SK-N-SH (cell line): ENCODE results near the gene ZMIZ1. TPM values are rescaled to one million over a fixed set of nuclear protein-coding genes. Genes with fewer than 3 reads are reported as not detected.

Experiments
- CTCF ChIA-PET: fragments of 300-600, 350-600 bp; formaldehyde crosslinking; extraction: SDS; loops from one replicate; lab custom pipeline; 2021; lab: Yijun Ruan, JAX
- POLR2A ChIA-PET: fragments of 350-600 bp; sonication (Branson Sonifier 250); formaldehyde crosslinking; extraction: SDS; loops from one replicate; lab custom pipeline; 2020; ENCODE audit warnings: antibody characterized with exemption, inconsistent platforms; lab: Yijun Ruan, JAX
- DNase-seq: peaks from one replicate; pipeline ENCODE4 v3.0.0; 2012
- H2AFZ ChIP-seq: fragments of 200-600 bp; sonication (generic); 2 replicates; pipeline ENCODE4 v1.8.1; 2016; ENCODE audit warnings: antibody characterized with exemption, mild to moderate bottlenecking, low read depth
- H3F3A ChIP-seq: fragments of 200-600 bp; sonication (generic); replicated peaks from 2 replicates; pipeline ENCODE3; 2016; ENCODE audit warnings: antibody characterized with exemption, mild to moderate bottlenecking; ENCODE audit not compliant: insufficient read depth
- H3K27ac ChIP-seq, 2 experiments: fragments of 200-500 bp in 1 of 2; fragments of 200-600 bp in 1 of 2; sonication (Bioruptor generic) in 1 of 2; sonication (generic), shearing (Covaris generic) in 1 of 2; 2 replicates each; pipeline versions ENCODE4 v1.5.1 to v1.6.1; 2014 to 2016; ENCODE audit warnings: low read depth in 2 of 2, inconsistent platforms in 1 of 2, low read length in 1 of 2, mild to moderate bottlenecking in 1 of 2, mixed read lengths in 1 of 2
- H3K27me3 ChIP-seq: fragments of 200-600 bp; sonication (generic), shearing (Covaris generic); 2 replicates; pipeline ENCODE4 v1.6.1; 2016; ENCODE audit warnings: mixed run types; ENCODE audit not compliant: insufficient read depth
- H3K36me3 ChIP-seq, 2 experiments: fragments of 200-500 bp in 1 of 2; fragments of 200-600 bp in 1 of 2; sonication (Bioruptor generic) in 1 of 2; sonication (generic) in 1 of 2; replicated peaks in 1 of 2; 2 replicates each; pipeline versions ENCODE3 to v1.5.1; 2014 to 2016; ENCODE audit warnings: low read length in 1 of 2, mild to moderate bottlenecking in 1 of 2; ENCODE audit not compliant: insufficient read depth in 2 of 2, control insufficient read depth in 1 of 2
- H3K4me1 ChIP-seq, 2 experiments: fragments of 200-500 bp in 1 of 2; fragments of 200-600 bp in 1 of 2; sonication (Bioruptor generic) in 1 of 2; sonication (generic), shearing (Covaris generic) in 1 of 2; 2 replicates each; pipeline versions ENCODE4 v1.5.1 to v1.6.1; 2014 to 2016; ENCODE audit warnings: low read depth in 1 of 2, low read length in 1 of 2, mixed run types in 1 of 2; ENCODE audit not compliant: insufficient read depth in 2 of 2, control insufficient read depth in 1 of 2
- H3K4me2 ChIP-seq: fragments of 200-600 bp; sonication (generic), shearing (Covaris generic); 2 replicates; pipeline ENCODE4 v1.6.1; 2017; ENCODE audit warnings: mixed run types
- H3K4me3 ChIP-seq, 2 experiments: fragments of 200-500 bp in 1 of 2; fragments of 200-600 bp in 1 of 2; sonication (Bioruptor generic) in 1 of 2; sonication (generic), shearing (Covaris generic) in 1 of 2; 2 replicates each; pipeline versions ENCODE4 v1.5.1 to v1.8.1; 2014 to 2016; ENCODE audit warnings: low read depth in 2 of 2, inconsistent platforms in 1 of 2, low read length in 1 of 2, mild to moderate bottlenecking in 1 of 2, mixed read lengths in 1 of 2, moderate library complexity in 1 of 2
- H3K79me2 ChIP-seq: fragments of 200-600 bp; sonication (generic); 2 replicates; pipeline ENCODE4 v1.8.1; 2017; ENCODE audit warnings: mild to moderate bottlenecking; ENCODE audit not compliant: insufficient read depth
- H3K9ac ChIP-seq: fragments of 200-600 bp; sonication (generic); 2 replicates; pipeline ENCODE4 v1.6.1; 2017; ENCODE audit warnings: mixed run types
- H3K9me2 ChIP-seq: fragments of 200-600 bp; sonication (generic); 2 replicates; pipeline ENCODE4 v1.6.1; 2017; ENCODE audit warnings: mixed run types
- H3K9me3 ChIP-seq: fragments of 200-600 bp; sonication (generic); 2 replicates; pipeline ENCODE4 v1.6.1; 2017; ENCODE audit warnings: mixed run types, mild to moderate bottlenecking, moderate library complexity
- H4K20me1 ChIP-seq: fragments of 200-600 bp; sonication (generic); 2 replicates; pipeline ENCODE4 v1.6.1; 2017; ENCODE audit warnings: mild to moderate bottlenecking, mixed run types; ENCODE audit not compliant: insufficient read depth
- CHD2 ChIP-seq: fragments of 150-350 bp; IDR thresholded peaks from 2 replicates; pipeline ENCODE4 v1.6.1; 2018; ENCODE audit warnings: low read length; ENCODE audit not compliant: partially characterized antibody
- ELF1 ChIP-seq: IDR thresholded peaks from 2 replicates; pipeline ENCODE4 v1.4.0; 2012
- EP300 ChIP-seq, 2 experiments: IDR thresholded peaks; 2 replicates each; pipeline versions ENCODE4 v1.4.0 to v1.6.1; 2012; ENCODE audit warnings: borderline replicate concordance in 1 of 2, low read depth in 1 of 2, low read length in 1 of 2
- EZH2phosphoT487 ChIP-seq: fragments of 200-600 bp; sonication (generic); IDR thresholded peaks from 2 replicates; pipeline ENCODE4 v1.6.1; 2017; ENCODE audit warnings: low read depth, mixed run types, mild to moderate bottlenecking, antibody characterized with exemption, moderate library complexity, borderline replicate concordance
- FOSL2 ChIP-seq: IDR thresholded peaks from 2 replicates; pipeline ENCODE4 v1.4.0; 2012; ENCODE audit warnings: low read depth, mild to moderate bottlenecking, moderate library complexity, borderline replicate concordance
- FOXJ3 ChIP-seq: sonication (generic); formaldehyde crosslinking; IDR thresholded peaks from 2 replicates; pipeline ENCODE4 v1.5.1; 2020; ENCODE audit warnings: mild to moderate bottlenecking, missing genetic modification reagents
- FOXM1 ChIP-seq: IDR thresholded peaks from 2 replicates; pipeline ENCODE4 v1.4.0; 2012; ENCODE audit warnings: low read depth, mild to moderate bottlenecking
- GABPA ChIP-seq: IDR thresholded peaks from 2 replicates; pipeline ENCODE4 v1.4.0; 2012; ENCODE audit warnings: low read depth, mild to moderate bottlenecking
- GATA2 ChIP-seq: sonication (generic); formaldehyde crosslinking; IDR thresholded peaks from 2 replicates; pipeline ENCODE4 v1.5.0; 2020; ENCODE audit warnings: mild to moderate bottlenecking, missing genetic modification reagents
- MEF2A ChIP-seq: IDR thresholded peaks from 2 replicates; pipeline ENCODE4 v1.4.0; 2012; ENCODE audit warnings: low read depth, borderline replicate concordance
- MXI1 ChIP-seq: IDR thresholded peaks from 2 replicates; pipeline ENCODE4 v1.6.1; 2012; ENCODE audit warnings: mild to moderate bottlenecking, low read depth, low read length, improper control_type of control experiment
- NFIC ChIP-seq: IDR thresholded peaks from 2 replicates; pipeline ENCODE4 v1.4.0; 2012; ENCODE audit warnings: borderline replicate concordance
- NRF1 ChIP-seq: IDR thresholded peaks from 2 replicates; pipeline ENCODE4 v1.6.1; 2012; ENCODE audit warnings: low read depth, mild to moderate bottlenecking, low read length
- RAD21 ChIP-seq: IDR thresholded peaks from 2 replicates; pipeline ENCODE4 v1.6.1; 2012; ENCODE audit warnings: mild to moderate bottlenecking, low read length
- RXRA ChIP-seq: IDR thresholded peaks from 2 replicates; pipeline ENCODE4 v1.4.0; 2012; ENCODE audit warnings: low read depth, mild to moderate bottlenecking, borderline replicate concordance
- SIN3A ChIP-seq: IDR thresholded peaks from 2 replicates; pipeline ENCODE4 v1.6.1; 2012; ENCODE audit warnings: low read depth, mild to moderate bottlenecking, low read length, moderate library complexity, borderline replicate concordance
- TAF1 ChIP-seq: IDR thresholded peaks from 2 replicates; pipeline ENCODE4 v1.6.1; 2012; ENCODE audit warnings: low read depth, mild to moderate bottlenecking, low read length, moderate library complexity, borderline replicate concordance
- TCF12 ChIP-seq: IDR thresholded peaks from 2 replicates; pipeline ENCODE4 v1.4.0; 2012
- TEAD4 ChIP-seq: IDR thresholded peaks from 2 replicates; pipeline ENCODE4 v1.4.0; 2012; ENCODE audit warnings: mild to moderate bottlenecking, borderline replicate concordance; ENCODE audit not compliant: insufficient read depth
- USF1 ChIP-seq: IDR thresholded peaks from 2 replicates; pipeline ENCODE4 v1.4.0; 2012; ENCODE audit warnings: low read depth, borderline replicate concordance
- YY1 ChIP-seq: IDR thresholded peaks from 2 replicates; pipeline ENCODE4 v1.4.0; 2012; ENCODE audit warnings: low read depth, mild to moderate bottlenecking
- WGBS: methylation state at CpG from one replicate; pipeline ENCODE4 v1.1.6; 2017; ENCODE audit warnings: low lambda C conversion rate; 5-methylcytosine and 5-hydroxymethylcytosine counted together
- polyA plus RNA-seq, 3 experiments: library from polyadenylated mRNA; depleted of rRNA; stranded (reverse); fragments of >200 nt; gene quantifications; 2 replicates each; pipeline ENCODE4 v1.2.3, GENCODE V29; 2012
- TF ChIP-seq, protein P1 (sequence below): IDR thresholded peaks from 2 replicates; pipeline ENCODE4 v1.6.1; 2012; ENCODE audit warnings: mild to moderate bottlenecking, low read depth, low read length, moderate library complexity
- TF ChIP-seq, protein P2 (sequence below): fragments of 200-600 bp; sonication (generic); IDR thresholded peaks from 2 replicates; pipeline ENCODE4 v1.6.1; 2017; ENCODE audit warnings: antibody characterized with exemption, mild to moderate bottlenecking, moderate library complexity
- TF ChIP-seq, protein P3 (sequence below): IDR thresholded peaks from 2 replicates; pipeline ENCODE4; 2012
- TF ChIP-seq, protein P4 (sequence below): IDR thresholded peaks from 2 replicates; pipeline ENCODE4 v1.4.0; 2012; ENCODE audit warnings: low read depth
- TF ChIP-seq, protein P5 (sequence below): fragments of 150-350 bp; IDR thresholded peaks from 2 replicates; pipeline ENCODE4 v1.6.1; 2016; ENCODE audit warnings: mild to moderate bottlenecking, low read depth, low read length

ZMIZ1 gene
- polyA plus RNA-seq, 1 of the 3 experiments (the other 2 are of a cell fraction), result 23.5 TPM

DNA sequence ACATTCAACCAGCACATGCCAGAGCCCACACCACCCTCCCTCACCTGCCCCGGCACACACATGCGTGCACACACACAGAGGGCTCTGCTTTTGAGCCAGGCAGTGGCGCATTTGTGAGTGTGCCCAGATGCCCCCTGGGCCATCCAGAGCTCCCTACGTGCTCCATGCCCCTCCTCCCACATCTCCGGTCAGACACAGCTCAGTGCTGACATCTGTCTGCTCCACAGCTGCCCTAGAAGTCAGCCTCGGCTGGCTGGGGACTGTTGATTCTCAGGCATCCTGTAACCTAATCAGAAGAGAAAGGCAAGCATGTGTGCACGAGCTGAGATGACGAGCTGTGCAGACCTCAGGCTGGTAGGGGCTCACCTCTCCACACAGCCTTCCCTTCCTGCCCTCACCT lies 135.1 kb downstream of the ZMIZ1 start:
- Histone ChIP-seq H3K27me3 (no peaks in the 10 kb centered on the region), H3K9me3 (no peaks in the 10 kb centered on the region), H3F3A (peaks cover 10% of the 10 kb centered on the region), H3K79me2 (peaks cover 49% of the 10 kb centered on the region; the same call in 1 of the 2 replicates), H3K4me1 (peaks cover 7 to 70% of the 10 kb centered on the region in 2 experiments), H3K4me3 (no peak overlapping the region), H3K9ac (no peak overlapping the region), H3K27ac (peak overlapping the region; percentile 29 to 93; a peak in 3 of 4 replicates), H3K9me2 (no peaks in the 10 kb centered on the region), H3K4me2 (no peak overlapping the region), H3K36me3 (peaks cover 24 to 37% of the 10 kb centered on the region in 2 experiments), H2AFZ (no peak overlapping the region), H4K20me1 (peaks cover 12% of the 10 kb centered on the region)
- POLR2A ChIA-PET, result interaction anchor here (0.5 to 3.2 kb wide), 21 partner anchors 9 to 987 kb away, joined by 3 to 69 read pairs (median 4); partner anchors contain the start of gene ZCCHC24
- CTCF ChIA-PET, result interaction anchor here (0.7 to 2.9 kb wide), 22 partner anchors 9 to 1157 kb away, joined by 3 to 18 read pairs (median 4); no protein-coding TSS in a partner anchor
- WGBS, result 57% methylated on average over 7 of the region's 8 CpGs
- peak; percentile 92 for DNase-seq
- TF ChIP-seq USF1, result no peak
- TF ChIP-seq RXRA, result no peak
- peak; percentile 57; the same call in 1 of the 2 replicates for TF ChIP-seq SIN3A
- TF ChIP-seq FOXM1, result no peak
- peak; percentile 52 for TF ChIP-seq RAD21
- TF ChIP-seq MXI1, result peak; percentile 89
- peak in 1 of 2 experiments; percentile 98; a peak in 2 of 4 replicates for TF ChIP-seq EP300 (IDR thresholded peaks at IDR 0.05; ENCODE audit: borderline replicate concordance in 1 of 2, low read depth in 1 of 2, low read length in 1 of 2)
- TF ChIP-seq, protein P1, sequence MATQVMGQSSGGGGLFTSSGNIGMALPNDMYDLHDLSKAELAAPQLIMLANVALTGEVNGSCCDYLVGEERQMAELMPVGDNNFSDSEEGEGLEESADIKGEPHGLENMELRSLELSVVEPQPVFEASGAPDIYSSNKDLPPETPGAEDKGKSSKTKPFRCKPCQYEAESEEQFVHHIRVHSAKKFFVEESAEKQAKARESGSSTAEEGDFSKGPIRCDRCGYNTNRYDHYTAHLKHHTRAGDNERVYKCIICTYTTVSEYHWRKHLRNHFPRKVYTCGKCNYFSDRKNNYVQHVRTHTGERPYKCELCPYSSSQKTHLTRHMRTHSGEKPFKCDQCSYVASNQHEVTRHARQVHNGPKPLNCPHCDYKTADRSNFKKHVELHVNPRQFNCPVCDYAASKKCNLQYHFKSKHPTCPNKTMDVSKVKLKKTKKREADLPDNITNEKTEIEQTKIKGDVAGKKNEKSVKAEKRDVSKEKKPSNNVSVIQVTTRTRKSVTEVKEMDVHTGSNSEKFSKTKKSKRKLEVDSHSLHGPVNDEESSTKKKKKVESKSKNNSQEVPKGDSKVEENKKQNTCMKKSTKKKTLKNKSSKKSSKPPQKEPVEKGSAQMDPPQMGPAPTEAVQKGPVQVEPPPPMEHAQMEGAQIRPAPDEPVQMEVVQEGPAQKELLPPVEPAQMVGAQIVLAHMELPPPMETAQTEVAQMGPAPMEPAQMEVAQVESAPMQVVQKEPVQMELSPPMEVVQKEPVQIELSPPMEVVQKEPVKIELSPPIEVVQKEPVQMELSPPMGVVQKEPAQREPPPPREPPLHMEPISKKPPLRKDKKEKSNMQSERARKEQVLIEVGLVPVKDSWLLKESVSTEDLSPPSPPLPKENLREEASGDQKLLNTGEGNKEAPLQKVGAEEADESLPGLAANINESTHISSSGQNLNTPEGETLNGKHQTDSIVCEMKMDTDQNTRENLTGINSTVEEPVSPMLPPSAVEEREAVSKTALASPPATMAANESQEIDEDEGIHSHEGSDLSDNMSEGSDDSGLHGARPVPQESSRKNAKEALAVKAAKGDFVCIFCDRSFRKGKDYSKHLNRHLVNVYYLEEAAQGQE, result no peak
- no peak for TF ChIP-seq NFIC
- peak; percentile 75 for TF ChIP-seq GATA2 (CRISPR knock-in tag)
- no peak for TF ChIP-seq FOSL2
- no peak for TF ChIP-seq YY1
- TF ChIP-seq, protein P2, sequence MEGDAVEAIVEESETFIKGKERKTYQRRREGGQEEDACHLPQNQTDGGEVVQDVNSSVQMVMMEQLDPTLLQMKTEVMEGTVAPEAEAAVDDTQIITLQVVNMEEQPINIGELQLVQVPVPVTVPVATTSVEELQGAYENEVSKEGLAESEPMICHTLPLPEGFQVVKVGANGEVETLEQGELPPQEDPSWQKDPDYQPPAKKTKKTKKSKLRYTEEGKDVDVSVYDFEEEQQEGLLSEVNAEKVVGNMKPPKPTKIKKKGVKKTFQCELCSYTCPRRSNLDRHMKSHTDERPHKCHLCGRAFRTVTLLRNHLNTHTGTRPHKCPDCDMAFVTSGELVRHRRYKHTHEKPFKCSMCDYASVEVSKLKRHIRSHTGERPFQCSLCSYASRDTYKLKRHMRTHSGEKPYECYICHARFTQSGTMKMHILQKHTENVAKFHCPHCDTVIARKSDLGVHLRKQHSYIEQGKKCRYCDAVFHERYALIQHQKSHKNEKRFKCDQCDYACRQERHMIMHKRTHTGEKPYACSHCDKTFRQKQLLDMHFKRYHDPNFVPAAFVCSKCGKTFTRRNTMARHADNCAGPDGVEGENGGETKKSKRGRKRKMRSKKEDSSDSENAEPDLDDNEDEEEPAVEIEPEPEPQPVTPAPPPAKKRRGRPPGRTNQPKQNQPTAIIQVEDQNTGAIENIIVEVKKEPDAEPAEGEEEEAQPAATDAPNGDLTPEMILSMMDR, result no peak
- TF ChIP-seq FOXJ3 (CRISPR knock-in tag), result peak; percentile 98
- no peak for TF ChIP-seq TAF1
- TF ChIP-seq TCF12, result peak; percentile 94
- TF ChIP-seq, protein P3, sequence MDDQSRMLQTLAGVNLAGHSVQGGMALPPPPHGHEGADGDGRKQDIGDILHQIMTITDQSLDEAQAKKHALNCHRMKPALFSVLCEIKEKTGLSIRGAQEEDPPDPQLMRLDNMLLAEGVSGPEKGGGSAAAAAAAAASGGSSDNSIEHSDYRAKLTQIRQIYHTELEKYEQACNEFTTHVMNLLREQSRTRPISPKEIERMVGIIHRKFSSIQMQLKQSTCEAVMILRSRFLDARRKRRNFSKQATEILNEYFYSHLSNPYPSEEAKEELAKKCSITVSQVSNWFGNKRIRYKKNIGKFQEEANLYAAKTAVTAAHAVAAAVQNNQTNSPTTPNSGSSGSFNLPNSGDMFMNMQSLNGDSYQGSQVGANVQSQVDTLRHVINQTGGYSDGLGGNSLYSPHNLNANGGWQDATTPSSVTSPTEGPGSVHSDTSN, result peak; percentile 73
- TF ChIP-seq NRF1, result no peak
- no peak for TF ChIP-seq MEF2A
- TF ChIP-seq, protein P4, sequence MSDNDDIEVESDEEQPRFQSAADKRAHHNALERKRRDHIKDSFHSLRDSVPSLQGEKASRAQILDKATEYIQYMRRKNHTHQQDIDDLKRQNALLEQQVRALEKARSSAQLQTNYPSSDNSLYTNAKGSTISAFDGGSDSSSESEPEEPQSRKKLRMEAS, result 0 out of 2 replicates have a peak, but pooled peaks have one; percentile 11
- no peak for TF ChIP-seq GABPA
- TF ChIP-seq CHD2, result peak; percentile 96
- no peak for TF ChIP-seq EZH2phosphoT487
- TF ChIP-seq, protein P5, sequence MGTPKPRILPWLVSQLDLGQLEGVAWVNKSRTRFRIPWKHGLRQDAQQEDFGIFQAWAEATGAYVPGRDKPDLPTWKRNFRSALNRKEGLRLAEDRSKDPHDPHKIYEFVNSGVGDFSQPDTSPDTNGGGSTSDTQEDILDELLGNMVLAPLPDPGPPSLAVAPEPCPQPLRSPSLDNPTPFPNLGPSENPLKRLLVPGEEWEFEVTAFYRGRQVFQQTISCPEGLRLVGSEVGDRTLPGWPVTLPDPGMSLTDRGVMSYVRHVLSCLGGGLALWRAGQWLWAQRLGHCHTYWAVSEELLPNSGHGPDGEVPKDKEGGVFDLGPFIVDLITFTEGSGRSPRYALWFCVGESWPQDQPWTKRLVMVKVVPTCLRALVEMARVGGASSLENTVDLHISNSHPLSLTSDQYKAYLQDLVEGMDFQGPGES, result no peak
- no peak for TF ChIP-seq ELF1
- no peak for TF ChIP-seq TEAD4
